ENCODE results near the gene EEIG2.
A peak's percentile ranks its signal among the peaks of the same experiment; 100 is the strongest.

The EEIG2 gene

GRCh38 chr1:108584428-108584856, 24.5 kb downstream of the EEIG2 start:
- DNase-seq (ENCODE audit: low spot score) = peak; percentile 9

GRCh38 chr1:108585313-108585712, 25.4 kb downstream of the EEIG2 start:
- DNase-seq (ENCODE audit: low spot score) = no peak

- DNase-seq (ENCODE audit: low spot score) = no peak
These were observed 30.5 kb downstream of the EEIG2 start for GRCh38 chr1:108590441-108590840.

GRCh38 chr1:108590957-108591356, 31.1 kb downstream of the EEIG2 start:
- no peak for DNase-seq (ENCODE audit: low spot score)

- DNase-seq (ENCODE audit: low spot score) = no peak
These were observed 31.6 kb downstream of the EEIG2 start for GRCh38 chr1:108591466-108591865.

GRCh38 chr1:108592030-108592759, 32.3 kb downstream of the EEIG2 start:
- DNase-seq (ENCODE audit: low spot score) = no peak

- DNase-seq (ENCODE audit: low spot score) = no peak
These were observed 33.5 kb downstream of the EEIG2 start for GRCh38 chr1:108593448-108593847.

- DNase-seq (ENCODE audit: low spot score) = no peak
These were observed 35.6 kb downstream of the EEIG2 start for GRCh38 chr1:108595507-108595906.

- DNase-seq (ENCODE audit: low spot score) = no peak
These were observed 37.1 kb downstream of the EEIG2 start for GRCh38 chr1:108597041-108597440.

GRCh38 chr1:108598340-108598739, 38.4 kb downstream of the EEIG2 start:
- DNase-seq (ENCODE audit: low spot score) = no peak

GRCh38 chr1:108600504-108600903, 40.6 kb downstream of the EEIG2 start:
- DNase-seq (ENCODE audit: low spot score) = no peak

- DNase-seq (ENCODE audit: low spot score) = no peak
These were observed 42.0 kb downstream of the EEIG2 start for GRCh38 chr1:108601708-108602410.

GRCh38 chr1:108605633-108606032, 45.7 kb downstream of the EEIG2 start:
- no peak for DNase-seq (ENCODE audit: low spot score)

GRCh38 chr1:108606478-108606877, 46.6 kb downstream of the EEIG2 start:
- DNase-seq (ENCODE audit: low spot score) = no peak

- DNase-seq (ENCODE audit: low spot score) = no peak
These were observed 49.7 kb downstream of the EEIG2 start for GRCh38 chr1:108609483-108610049.
